GM12878 (cell line): Measurements from ENCODE around the gene GFOD2. TPM values are rescaled to one million over a fixed set of nuclear protein-coding genes. Genes with fewer than 3 reads are reported as not detected.

ENCODE experiments used
- ATAC-seq: fragments of 200-7000 bp; cut with Tn5 transposase; 3 replicates; pipeline ENCODE4 v1.9.1; 2020; ENCODE audit warnings: mild to moderate bottlenecking, moderate library complexity
- BruUV-seq: library from RNA; stranded (reverse); fragments of 400-500 nt; replicated peaks from 2 replicates; lab custom pipeline; 2021; lab: Mats Ljungman, UMichigan
- CTCF ChIA-PET: fragments of 300-600 bp; sonication (Branson Sonifier 250); formaldehyde crosslinking; extraction: SDS; loops from one replicate; lab custom pipeline; 2021; ENCODE audit warnings: inconsistent platforms; lab: Yijun Ruan, JAX
- POLR2A ChIA-PET: fragments of 350-600 bp; formaldehyde crosslinking; extraction: SDS; loops from one replicate; lab custom pipeline; 2021; ENCODE audit warnings: inconsistent platforms; lab: Charles Lee
- RAD21 ChIA-PET: fragments of 300-600 bp; sonication (Branson Sonifier 250); formaldehyde crosslinking; loops from one replicate; lab custom pipeline; 2023; ENCODE audit warnings: antibody characterized with exemption; ENCODE audit not compliant: unreplicated experiment; lab: Charles Lee
- SMC1A ChIA-PET: fragments of 300-600 bp; sonication (Branson Sonifier 250); formaldehyde crosslinking; loops from one replicate; lab custom pipeline; 2023; ENCODE audit not compliant: unreplicated experiment, uncharacterized antibody; lab: Charles Lee
- DNase-seq: peaks from one replicate; pipeline ENCODE4 v3.0.0-alpha.2; 2011; ENCODE audit warnings: low read depth, low spot score
- FAIRE-seq: peaks from 3 replicates; lab custom pipeline; 2011; peaks lifted over from hg19 to GRCh38; lab: Jason Lieb, UNC
- H2AFZ ChIP-seq: 2 replicates; pipeline ENCODE4 v1.6.0; 2011; ENCODE audit warnings: low read depth, low read length, control low read depth; ENCODE audit not compliant: control insufficient read depth
- H3K27ac ChIP-seq: 2 replicates; pipeline ENCODE4 v1.5.1; 2011; ENCODE audit warnings: control low read depth; ENCODE audit not compliant: control insufficient read depth, insufficient read depth
- H3K27me3 ChIP-seq, 2 experiments: replicated peaks in 1 of 2; 2 replicates each; pipeline versions ENCODE4 v1.6.0 to v1.6.1; 2011; ENCODE audit warnings: low read length in 1 of 2; ENCODE audit not compliant: control insufficient read depth in 2 of 2, insufficient read depth in 2 of 2
- H3K36me3 ChIP-seq, 2 experiments: 2 replicates each; pipeline ENCODE4 v1.5.1; 2011; ENCODE audit warnings: low read length in 1 of 2; ENCODE audit not compliant: control insufficient read depth in 2 of 2, insufficient read depth in 2 of 2
- H3K4me1 ChIP-seq: 2 replicates; pipeline ENCODE4 v1.6.1; 2011; ENCODE audit warnings: mild to moderate bottlenecking, low read length, moderate library complexity, mixed read lengths; ENCODE audit not compliant: control insufficient read depth, insufficient read depth
- H3K4me2 ChIP-seq: 2 replicates; pipeline ENCODE4 v1.6.0; 2011; ENCODE audit warnings: control low read depth; ENCODE audit not compliant: control insufficient read depth, insufficient read depth
- H3K4me3 ChIP-seq: fragments of 200-600 bp; sonication (generic); 2 replicates; pipeline ENCODE4 v1.5.1; 2016
- H3K79me2 ChIP-seq: 2 replicates; pipeline ENCODE4 v1.6.0; 2011; ENCODE audit warnings: low read length; ENCODE audit not compliant: control insufficient read depth, insufficient read depth
- H3K9ac ChIP-seq: 2 replicates; pipeline ENCODE4 v1.8.0; 2011; ENCODE audit warnings: low read length, control low read depth, mixed read lengths; ENCODE audit not compliant: control insufficient read depth, insufficient read depth
- H3K9me3 ChIP-seq: replicated peaks from 3 replicates; pipeline ENCODE4 v1.5.1; 2011; ENCODE audit warnings: mild to moderate bottlenecking, low read length; ENCODE audit not compliant: control insufficient read depth, insufficient read depth
- H4K20me1 ChIP-seq: 2 replicates; pipeline ENCODE4 v1.6.0; 2011; ENCODE audit not compliant: control insufficient read depth, insufficient read depth
- HDAC2 ChIP-seq: fragments of 200-600 bp; sonication (generic); IDR thresholded peaks from 2 replicates; pipeline ENCODE4 v1.6.1; 2017
- RELA ChIP-seq: fragments of 450-650 bp; IDR thresholded peaks from 2 replicates; pipeline ENCODE4 v1.8.0; 2014; ENCODE audit warnings: borderline replicate concordance; ENCODE audit not compliant: partially characterized antibody
- ZNF207 ChIP-seq: fragments of 450-650 bp; IDR thresholded peaks from 2 replicates; pipeline ENCODE4 v1.6.1; 2014; ENCODE audit warnings: antibody characterized with exemption, mild to moderate bottlenecking, borderline replicate concordance
- WGBS: methylation state at CpG from one replicate; pipeline ENCODE4 v1.1.6; 2016; ENCODE audit warnings: low lambda C conversion rate; ENCODE audit not compliant: insufficient replicate concordance, insufficient coverage; ENCODE audit errors: missing lambda C conversion rate; 5-methylcytosine and 5-hydroxymethylcytosine counted together
- in situ Hi-C: fragments of 300-500 bp; cut with MboI; formaldehyde crosslinking; loops from 9 replicates; pipeline ENCODE4 v1.14.3; 2018; ENCODE audit warnings: mixed read lengths
- intact Hi-C: fragments of 100-400 bp; cut with micrococcal nuclease; formaldehyde crosslinking; loops from one replicate; pipeline ENCODE4 v1.14.2; 2022; ENCODE audit not compliant: unreplicated experiment
- polyA plus RNA-seq, 11 experiments: library from polyadenylated mRNA; depleted of rRNA in 4 of 11; unstranded in 6 of 11; stranded (reverse) in 5 of 11; fragments of >200 nt; fragmentation: Nextera tagmentation in 4 of 11; fragmentation: Illumina TruSeq in 1 of 11; extraction: Ambion mirVana in 4 of 11; extraction: Trizol in 1 of 11; gene quantifications; 1 replicate in 1 of 11; 2 replicates in 10 of 11; pipeline versions ENCODE4 v1.2.1 to v1.2.3, GENCODE V29; 2011 to 2016; ENCODE audit warnings: inconsistent platforms in 2 of 11, missing spikeins in 2 of 11, low read depth in 1 of 11
- total RNA-seq, 4 experiments: library from RNA; depleted of rRNA in 3 of 4; stranded (reverse); fragments of >200 nt in 3 of 4; fragmentation: Illumina TruSeq in 1 of 4; extraction: Trizol in 1 of 4; gene quantifications; 2 replicates each; pipeline versions ENCODE4 v1.2.1 to v1.2.3, GENCODE V29; 2013 to 2021
- TF ChIP-seq, protein P1 (sequence below): fragments of 450-650 bp; formaldehyde crosslinking; IDR thresholded peaks from 2 replicates; pipeline ENCODE4 v1.4.0; 2022; ENCODE audit warnings: mild to moderate bottlenecking, moderate library complexity
- TF ChIP-seq, protein P2 (sequence below): fragments of 450-650 bp; IDR thresholded peaks from 2 replicates; pipeline ENCODE4 v1.6.1; 2017; ENCODE audit warnings: mild to moderate bottlenecking, low read depth, inconsistent platforms; ENCODE audit not compliant: poor library complexity, severe bottlenecking

GFOD2 gene
- total and polyA plus RNA-seq, 10 of the 15 experiments (the other 5 are each of a cell fraction or from before 2014, with no cell fraction given) = 2.0 to 15.9 (median 12.0) TPM

DNA sequence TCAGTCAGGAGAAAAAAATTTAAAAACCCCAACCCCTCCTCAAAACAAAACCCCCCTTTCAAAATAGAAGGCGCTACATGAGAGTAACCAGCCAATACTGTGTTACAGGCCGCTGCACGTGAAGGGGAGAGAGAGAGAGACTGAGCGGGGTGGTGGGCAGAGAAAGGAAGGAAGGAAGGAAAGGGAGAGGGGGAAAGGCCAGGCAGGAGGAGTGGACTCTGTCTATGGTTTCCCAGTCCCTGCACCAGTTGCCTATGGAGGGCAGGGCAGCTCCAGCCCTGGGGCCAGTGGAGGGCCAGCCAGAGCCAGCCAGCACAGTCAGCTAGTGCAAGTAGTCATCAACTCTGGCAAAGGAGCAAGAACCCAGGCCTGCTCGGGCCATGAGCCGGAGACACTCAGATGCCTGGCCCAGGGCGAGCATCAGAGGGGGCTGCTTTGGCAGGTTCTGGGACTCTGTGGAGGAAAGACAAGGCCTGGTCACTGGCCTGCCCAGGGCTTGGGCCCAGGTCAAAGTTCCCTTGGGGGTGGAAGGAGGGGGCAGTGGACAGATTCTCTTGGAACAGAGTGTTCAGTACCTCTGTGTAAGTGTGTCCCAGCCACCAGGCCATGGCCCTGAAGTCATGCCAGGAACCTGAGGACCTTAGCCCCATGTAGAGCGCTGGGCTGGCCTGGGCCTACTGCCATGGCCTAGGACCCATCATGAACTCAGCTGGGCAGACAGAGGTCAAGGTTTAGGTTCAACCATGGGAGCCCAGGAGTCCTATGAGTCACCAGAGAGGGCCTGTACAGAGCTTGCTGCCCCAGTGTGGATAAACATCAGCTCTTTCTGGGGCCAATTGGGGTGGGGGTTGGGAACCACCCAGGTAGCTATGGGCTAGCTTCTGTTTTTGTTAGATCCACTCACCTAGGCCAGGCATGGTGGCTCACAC lies 7.3 kb upstream of the GFOD2 start (continued):
- TF ChIP-seq, protein P1, sequence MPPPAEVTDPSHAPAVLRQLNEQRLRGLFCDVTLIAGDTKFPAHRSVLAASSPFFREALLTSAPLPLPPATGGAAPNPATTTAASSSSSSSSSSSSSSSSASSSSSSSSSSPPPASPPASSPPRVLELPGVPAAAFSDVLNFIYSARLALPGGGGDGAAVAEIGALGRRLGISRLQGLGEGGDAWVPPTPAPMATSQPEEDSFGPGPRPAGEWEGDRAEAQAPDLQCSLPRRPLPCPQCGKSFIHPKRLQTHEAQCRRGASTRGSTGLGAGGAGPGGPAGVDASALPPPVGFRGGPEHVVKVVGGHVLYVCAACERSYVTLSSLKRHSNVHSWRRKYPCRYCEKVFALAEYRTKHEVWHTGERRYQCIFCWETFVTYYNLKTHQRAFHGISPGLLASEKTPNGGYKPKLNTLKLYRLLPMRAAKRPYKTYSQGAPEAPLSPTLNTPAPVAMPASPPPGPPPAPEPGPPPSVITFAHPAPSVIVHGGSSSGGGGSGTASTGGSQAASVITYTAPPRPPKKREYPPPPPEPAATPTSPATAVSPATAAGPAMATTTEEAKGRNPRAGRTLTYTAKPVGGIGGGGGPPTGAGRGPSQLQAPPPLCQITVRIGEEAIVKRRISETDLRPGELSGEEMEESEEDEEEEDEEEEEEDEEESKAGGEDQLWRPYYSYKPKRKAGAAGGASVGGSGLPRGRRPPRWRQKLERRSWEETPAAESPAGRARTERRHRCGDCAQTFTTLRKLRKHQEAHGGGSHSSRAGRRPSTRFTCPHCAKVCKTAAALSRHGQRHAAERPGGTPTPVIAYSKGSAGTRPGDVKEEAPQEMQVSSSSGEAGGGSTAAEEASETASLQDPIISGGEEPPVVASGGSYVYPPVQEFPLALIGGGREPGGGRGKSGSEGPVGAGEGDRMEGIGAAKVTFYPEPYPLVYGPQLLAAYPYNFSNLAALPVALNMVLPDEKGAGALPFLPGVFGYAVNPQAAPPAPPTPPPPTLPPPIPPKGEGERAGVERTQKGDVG (CRISPR knock-in tag) = no peak
- TF ChIP-seq RELA = no peak
- no peak for TF ChIP-seq HDAC2
- no peak for TF ChIP-seq ZNF207

DNA sequence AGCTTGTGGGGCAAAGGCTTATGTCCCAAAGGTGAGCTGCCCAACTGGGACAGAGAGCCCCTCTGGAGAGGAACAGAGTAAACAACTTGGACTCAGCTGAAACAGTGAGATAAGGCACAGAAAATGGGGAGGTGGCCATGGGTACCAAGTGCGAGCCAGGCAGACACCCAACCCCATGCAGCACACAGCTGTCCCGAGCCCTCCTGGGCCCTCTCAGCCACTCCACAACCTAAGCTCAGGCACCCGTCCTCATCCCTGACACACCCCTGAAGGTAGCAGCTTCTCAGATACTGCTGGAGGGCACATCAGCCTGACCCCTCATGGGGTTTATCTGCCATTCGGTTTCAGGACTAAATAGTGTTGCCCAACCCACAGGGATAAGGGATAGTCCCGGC lies 4.8 kb upstream of the GFOD2 start:
- 98% methylated on average over 5 of the region's 5 CpGs for WGBS
- SMC1A ChIA-PET = interaction anchor here (0.6 to 1.3 kb wide), 3 partner anchors 12 to 83 kb away, joined by 3 to 5 read pairs (median 3); partner anchors contain the start of genes RANBP10 and TSNAXIP1
- TF ChIP-seq, protein P2, sequence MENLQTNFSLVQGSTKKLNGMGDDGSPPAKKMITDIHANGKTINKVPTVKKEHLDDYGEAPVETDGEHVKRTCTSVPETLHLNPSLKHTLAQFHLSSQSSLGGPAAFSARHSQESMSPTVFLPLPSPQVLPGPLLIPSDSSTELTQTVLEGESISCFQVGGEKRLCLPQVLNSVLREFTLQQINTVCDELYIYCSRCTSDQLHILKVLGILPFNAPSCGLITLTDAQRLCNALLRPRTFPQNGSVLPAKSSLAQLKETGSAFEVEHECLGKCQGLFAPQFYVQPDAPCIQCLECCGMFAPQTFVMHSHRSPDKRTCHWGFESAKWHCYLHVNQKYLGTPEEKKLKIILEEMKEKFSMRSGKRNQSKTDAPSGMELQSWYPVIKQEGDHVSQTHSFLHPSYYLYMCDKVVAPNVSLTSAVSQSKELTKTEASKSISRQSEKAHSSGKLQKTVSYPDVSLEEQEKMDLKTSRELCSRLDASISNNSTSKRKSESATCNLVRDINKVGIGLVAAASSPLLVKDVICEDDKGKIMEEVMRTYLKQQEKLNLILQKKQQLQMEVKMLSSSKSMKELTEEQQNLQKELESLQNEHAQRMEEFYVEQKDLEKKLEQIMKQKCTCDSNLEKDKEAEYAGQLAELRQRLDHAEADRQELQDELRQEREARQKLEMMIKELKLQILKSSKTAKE = no peak
- Histone ChIP-seq H3K4me1 (peaks cover 5% of the 10 kb centered on the region; the same call in 1 of the 2 replicates), H3K4me3 (no peak overlapping the region), H3K9me3 (no peaks in the 10 kb centered on the region), H3K9ac (no peak overlapping the region), H3K79me2 (peaks cover 9% of the 10 kb centered on the region), H3K27ac (no peak overlapping the region), H3K27me3 (no peaks in the 10 kb centered on the region), H2AFZ (no peak overlapping the region), H4K20me1 (no peaks in the 10 kb centered on the region), H3K36me3 (peaks cover 5 to 18% of the 10 kb centered on the region in 2 experiments; a peak in 3 of 4 replicates), H3K4me2 (no peak overlapping the region)
- no peak for ATAC-seq
- POLR2A ChIA-PET = no interaction called here
- CTCF ChIA-PET = interaction anchor here (0.9 kb wide), 1 partner anchor 51 kb away, joined by 3 read pairs; no protein-coding TSS in a partner anchor
- no TSS peak for BruUV-seq
- DNase-seq = no peak
- RAD21 ChIA-PET = no interaction called here
- intact Hi-C loops = no loop called here
- FAIRE-seq = no peak
- in situ Hi-C loops = no loop called here
